SK-N-SH (cell line): Measurements from ENCODE around the gene MGAT5.

ENCODE experiments used
- RCOR1 ChIP-seq: fragments of 150-350 bp; IDR thresholded peaks from 2 replicates; pipeline ENCODE4 v1.6.1; 2017; ENCODE audit warnings: antibody characterized with exemption, low read length
- TF ChIP-seq, protein P1 (sequence below): IDR thresholded peaks from 2 replicates; pipeline ENCODE4; 2012
- TF ChIP-seq, protein P2 (sequence below): IDR thresholded peaks from 2 replicates; pipeline ENCODE4 v1.6.1; 2012; ENCODE audit warnings: mild to moderate bottlenecking, low read depth, low read length, moderate library complexity

- TF ChIP-seq RCOR1 = no peak
- TF ChIP-seq, protein P1, sequence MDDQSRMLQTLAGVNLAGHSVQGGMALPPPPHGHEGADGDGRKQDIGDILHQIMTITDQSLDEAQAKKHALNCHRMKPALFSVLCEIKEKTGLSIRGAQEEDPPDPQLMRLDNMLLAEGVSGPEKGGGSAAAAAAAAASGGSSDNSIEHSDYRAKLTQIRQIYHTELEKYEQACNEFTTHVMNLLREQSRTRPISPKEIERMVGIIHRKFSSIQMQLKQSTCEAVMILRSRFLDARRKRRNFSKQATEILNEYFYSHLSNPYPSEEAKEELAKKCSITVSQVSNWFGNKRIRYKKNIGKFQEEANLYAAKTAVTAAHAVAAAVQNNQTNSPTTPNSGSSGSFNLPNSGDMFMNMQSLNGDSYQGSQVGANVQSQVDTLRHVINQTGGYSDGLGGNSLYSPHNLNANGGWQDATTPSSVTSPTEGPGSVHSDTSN = no peak
- TF ChIP-seq, protein P2, sequence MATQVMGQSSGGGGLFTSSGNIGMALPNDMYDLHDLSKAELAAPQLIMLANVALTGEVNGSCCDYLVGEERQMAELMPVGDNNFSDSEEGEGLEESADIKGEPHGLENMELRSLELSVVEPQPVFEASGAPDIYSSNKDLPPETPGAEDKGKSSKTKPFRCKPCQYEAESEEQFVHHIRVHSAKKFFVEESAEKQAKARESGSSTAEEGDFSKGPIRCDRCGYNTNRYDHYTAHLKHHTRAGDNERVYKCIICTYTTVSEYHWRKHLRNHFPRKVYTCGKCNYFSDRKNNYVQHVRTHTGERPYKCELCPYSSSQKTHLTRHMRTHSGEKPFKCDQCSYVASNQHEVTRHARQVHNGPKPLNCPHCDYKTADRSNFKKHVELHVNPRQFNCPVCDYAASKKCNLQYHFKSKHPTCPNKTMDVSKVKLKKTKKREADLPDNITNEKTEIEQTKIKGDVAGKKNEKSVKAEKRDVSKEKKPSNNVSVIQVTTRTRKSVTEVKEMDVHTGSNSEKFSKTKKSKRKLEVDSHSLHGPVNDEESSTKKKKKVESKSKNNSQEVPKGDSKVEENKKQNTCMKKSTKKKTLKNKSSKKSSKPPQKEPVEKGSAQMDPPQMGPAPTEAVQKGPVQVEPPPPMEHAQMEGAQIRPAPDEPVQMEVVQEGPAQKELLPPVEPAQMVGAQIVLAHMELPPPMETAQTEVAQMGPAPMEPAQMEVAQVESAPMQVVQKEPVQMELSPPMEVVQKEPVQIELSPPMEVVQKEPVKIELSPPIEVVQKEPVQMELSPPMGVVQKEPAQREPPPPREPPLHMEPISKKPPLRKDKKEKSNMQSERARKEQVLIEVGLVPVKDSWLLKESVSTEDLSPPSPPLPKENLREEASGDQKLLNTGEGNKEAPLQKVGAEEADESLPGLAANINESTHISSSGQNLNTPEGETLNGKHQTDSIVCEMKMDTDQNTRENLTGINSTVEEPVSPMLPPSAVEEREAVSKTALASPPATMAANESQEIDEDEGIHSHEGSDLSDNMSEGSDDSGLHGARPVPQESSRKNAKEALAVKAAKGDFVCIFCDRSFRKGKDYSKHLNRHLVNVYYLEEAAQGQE = no peak
These were observed 36.5 kb upstream of the MGAT5 start for GRCh38 chr2:134217351-134217750.
